Colonic mucosa (tissue), 4 donors: Measurements from ENCODE around the gene AP1B1. TPM values are rescaled to one million over a fixed set of nuclear protein-coding genes. Genes with fewer than 3 reads are reported as not detected.
A peak's percentile ranks its signal among the peaks of the same experiment; 100 is the strongest.

Experiments used
- DNase-seq: peaks from one replicate; pipeline ENCODE4 v3.0.0-alpha.2; 2020
- H3K27ac ChIP-seq: fragments of 200-600 bp; one replicate; pipeline ENCODE4 v1.8.0; 2021
- H3K27me3 ChIP-seq: fragments of 200-600 bp; one replicate; pipeline ENCODE4 v1.8.0; 2021
- H3K36me3 ChIP-seq: fragments of 200-600 bp; one replicate; pipeline ENCODE4 v1.8.0; 2021
- H3K4me1 ChIP-seq: fragments of 200-600 bp; one replicate; pipeline ENCODE4 v1.8.0; 2021; ENCODE audit warnings: mild to moderate bottlenecking
- H3K4me3 ChIP-seq: fragments of 200-600 bp; one replicate; pipeline ENCODE4 v1.8.0; 2021
- H3K9ac ChIP-seq, 2 donors: one replicate each; pipeline ENCODE4 v1.7.0; 2013; ENCODE audit warnings: control low read depth in 2 of 2, low read depth in 2 of 2, low read length in 2 of 2
- H3K9me3 ChIP-seq: fragments of 200-600 bp; one replicate; pipeline ENCODE4 v1.8.0; 2021
- CTCF ChIP-seq: fragments of 200-600 bp; IDR thresholded peaks from one replicate; pipeline ENCODE4 v1.8.0; 2022; ENCODE audit warnings: antibody characterized with exemption, mild to moderate bottlenecking
- intact Hi-C: fragments of 100-400 bp; cut with DNase I; formaldehyde crosslinking; loops from one replicate; pipeline ENCODE4 v1.14.1; 2022
- total RNA-seq, 2 donors: library from RNA; stranded (reverse); fragmentation: NEBNext Ultra II Directional in 1 of 2; extraction: Animal tissue kit (Norgen Biotek cat#: 25700) in 1 of 2; gene quantifications; one replicate each; pipeline ENCODE4 v1.2.1, GENCODE V29; 2021
- donor health status: healthy.
- donor health status: DM: no; HTN: no; CAD: no.
- donor health status: DM: no; HTN: no; CAD: no.

AP1B1 gene
- total RNA-seq, 2 donors from 2014 or later, result 90.4 to 120 TPM

- no peak for DNase-seq
Measured at GRCh38 chr22:29400576-29400975, 12.2 kb upstream of the AP1B1 start.

GRCh38 chr22:29397791-29398190, 9.4 kb upstream of the AP1B1 start:
- intact Hi-C loops, result loop anchor here (5.0 kb wide), 1 partner anchor 130 kb away; no protein-coding TSS in a partner anchor
- H3K4me3 ChIP-seq, result no peak overlapping the region
- H3K27ac ChIP-seq, result no peak overlapping the region
- no peak overlapping the region for H3K9ac ChIP-seq
- DNase-seq, result no peak
- no peak for TF ChIP-seq CTCF
- H3K9me3 ChIP-seq, result no peaks in the 10 kb centered on the region
- H3K27me3 ChIP-seq, result no peaks in the 10 kb centered on the region
- H3K4me1 ChIP-seq, result peaks cover 6% of the 10 kb centered on the region
- no peaks in the 10 kb centered on the region for H3K36me3 ChIP-seq

More at GRCh38 chr22:29400576-29400975, 12.2 kb upstream of the AP1B1 start:
- Histone ChIP-seq H3K9me3 (no peaks in the 10 kb centered on the region), H3K9ac (no peak overlapping the region), H3K27me3 (no peaks in the 10 kb centered on the region), H3K27ac (no peak overlapping the region), H3K4me1 (no peaks in the 10 kb centered on the region), H3K4me3 (no peak overlapping the region), H3K36me3 (no peaks in the 10 kb centered on the region)
- no peak for TF ChIP-seq CTCF
- intact Hi-C loops, result no loop called here

- Histone ChIP-seq H3K36me3 (no peaks in the 10 kb centered on the region), H3K4me1 (peaks cover 6% of the 10 kb centered on the region), H3K9me3 (no peaks in the 10 kb centered on the region), H3K9ac (no peak overlapping the region), H3K4me3 (no peak overlapping the region), H3K27me3 (no peaks in the 10 kb centered on the region), H3K27ac (no peak overlapping the region)
- intact Hi-C loops, result loop anchor here (5.0 kb wide), 1 partner anchor 131 kb away; no protein-coding TSS in a partner anchor
- TF ChIP-seq CTCF, result no peak
- no peak for DNase-seq
Measured at GRCh38 chr22:29396126-29396525, 7.8 kb upstream of the AP1B1 start.

GRCh38 chr22:29394931-29395581, 6.7 kb upstream of the AP1B1 start:
- H3K9ac ChIP-seq, result peak overlapping the region in 1 of 2 donors; percentile 12
- TF ChIP-seq CTCF, result peak; percentile 77
- H3K27ac ChIP-seq, result no peak overlapping the region
- no peak overlapping the region for H3K4me3 ChIP-seq
- H3K4me1 ChIP-seq, result peaks cover 6% of the 10 kb centered on the region
- intact Hi-C loops, result loop anchor here (5.0 kb wide), 1 partner anchor 132 kb away; no protein-coding TSS in a partner anchor
- H3K36me3 ChIP-seq, result no peaks in the 10 kb centered on the region
- DNase-seq, result peak; percentile 77
- H3K9me3 ChIP-seq, result no peaks in the 10 kb centered on the region
- H3K27me3 ChIP-seq, result no peaks in the 10 kb centered on the region

GRCh38 chr22:29393019-29393608, 4.7 kb upstream of the AP1B1 start:
- Histone ChIP-seq H3K36me3 (no peaks in the 10 kb centered on the region), H3K9ac (no peak overlapping the region), H3K27me3 (no peaks in the 10 kb centered on the region), H3K4me3 (no peak overlapping the region), H3K9me3 (no peaks in the 10 kb centered on the region), H3K4me1 (peaks cover 6% of the 10 kb centered on the region), H3K27ac (no peak overlapping the region)
- TF ChIP-seq CTCF, result no peak
- DNase-seq, result no peak
- intact Hi-C loops, result no loop called here
